GM18505 (cell line): ENCODE results near the gene FNDC3B.

ENCODE experiments used
- ATAC-seq: cut with Tn5 transposase; IDR thresholded peaks from one replicate; pipeline ENCODE4 v1.9.1; 2021; ENCODE audit not compliant: unreplicated experiment
- POLR2A ChIP-seq: IDR thresholded peaks from 4 replicates; pipeline ENCODE4 v1.6.1; 2011; ENCODE audit warnings: borderline replicate concordance; ENCODE audit not compliant: insufficient read depth, insufficient read length; ENCODE audit errors: extremely low read depth

Gene FNDC3B

DNA sequence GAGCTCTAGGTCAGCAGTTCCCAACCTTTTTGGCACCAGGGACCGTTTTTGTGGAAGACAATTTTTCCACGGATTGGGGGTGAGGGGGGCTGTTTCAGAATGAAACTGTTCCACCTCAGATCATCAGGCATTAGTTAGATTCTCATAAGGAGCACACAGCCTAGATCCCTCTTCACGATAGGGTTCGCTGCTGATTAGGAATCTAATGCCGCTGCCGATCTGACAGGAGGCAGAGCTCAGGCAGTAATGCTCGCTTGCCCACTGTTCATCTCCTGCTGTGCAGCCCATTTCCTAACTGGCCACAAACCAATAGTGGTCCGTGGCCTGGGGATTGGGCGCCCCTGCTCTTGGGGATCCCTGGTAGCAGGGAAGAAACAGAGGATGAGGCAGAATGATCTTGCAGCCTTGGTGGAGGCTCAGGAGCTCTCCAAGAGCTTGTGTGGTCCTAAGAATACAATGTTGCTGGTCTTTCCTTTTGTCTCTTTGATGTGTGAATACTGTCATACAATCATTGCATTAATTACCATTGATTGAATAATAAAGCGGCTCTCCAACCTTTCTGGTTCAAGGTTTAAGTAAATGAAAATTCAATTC lies 183.2 kb downstream of the FNDC3B start:
- no peak for TF ChIP-seq POLR2A
- no peak for ATAC-seq

DNA sequence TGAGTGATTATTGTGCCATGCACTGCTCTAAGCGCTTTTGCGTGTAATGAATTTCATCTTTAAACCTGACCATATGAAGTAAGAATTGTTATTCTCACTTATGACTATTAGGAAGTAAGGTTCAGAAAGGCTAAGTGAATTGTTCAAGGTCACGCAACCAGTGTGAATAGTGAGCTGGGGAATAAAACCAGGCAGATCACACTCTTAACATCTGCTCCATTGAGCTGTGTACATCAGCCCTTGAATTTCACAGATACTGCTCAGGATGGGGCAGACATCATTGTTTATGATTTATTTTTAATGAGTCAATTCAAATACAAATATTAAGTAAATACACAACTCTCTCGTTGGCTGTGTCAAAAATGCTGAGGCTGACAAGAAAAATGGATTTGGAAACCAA lies 184.5 kb downstream of the FNDC3B start:
- ATAC-seq: no peak
- TF ChIP-seq POLR2A: no peak

DNA sequence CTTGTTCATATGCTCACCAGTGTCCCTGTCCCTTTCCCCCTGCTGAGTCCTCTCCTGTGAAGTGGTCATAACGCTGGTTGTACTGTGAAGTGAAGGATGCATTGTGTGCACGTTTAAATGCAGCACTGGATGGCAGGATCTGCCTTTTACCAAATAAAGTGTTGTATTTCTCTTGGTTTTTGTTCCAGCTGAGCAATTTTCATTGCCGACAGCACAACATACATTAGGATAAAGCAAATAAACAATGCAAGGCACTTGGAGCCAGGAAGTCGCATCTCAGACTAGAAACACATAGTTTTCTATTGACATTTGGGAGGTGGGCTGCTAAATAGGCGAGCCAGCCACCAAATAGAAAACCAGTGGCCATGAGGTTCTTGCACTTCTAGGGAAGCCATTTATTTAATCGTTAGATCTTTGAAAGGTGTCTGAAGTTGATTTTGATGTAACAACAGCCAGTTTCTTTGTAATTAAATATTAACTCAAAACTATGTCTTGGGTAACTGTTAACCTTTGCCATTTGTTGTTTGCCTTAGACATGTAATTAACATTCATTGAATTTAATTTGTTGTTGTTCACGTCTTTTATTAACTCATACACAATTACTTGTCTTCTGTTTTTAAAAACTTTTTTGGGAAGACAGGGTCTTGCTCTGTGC lies 185.3 kb downstream of the FNDC3B start:
- no peak for ATAC-seq
- no peak for TF ChIP-seq POLR2A

DNA sequence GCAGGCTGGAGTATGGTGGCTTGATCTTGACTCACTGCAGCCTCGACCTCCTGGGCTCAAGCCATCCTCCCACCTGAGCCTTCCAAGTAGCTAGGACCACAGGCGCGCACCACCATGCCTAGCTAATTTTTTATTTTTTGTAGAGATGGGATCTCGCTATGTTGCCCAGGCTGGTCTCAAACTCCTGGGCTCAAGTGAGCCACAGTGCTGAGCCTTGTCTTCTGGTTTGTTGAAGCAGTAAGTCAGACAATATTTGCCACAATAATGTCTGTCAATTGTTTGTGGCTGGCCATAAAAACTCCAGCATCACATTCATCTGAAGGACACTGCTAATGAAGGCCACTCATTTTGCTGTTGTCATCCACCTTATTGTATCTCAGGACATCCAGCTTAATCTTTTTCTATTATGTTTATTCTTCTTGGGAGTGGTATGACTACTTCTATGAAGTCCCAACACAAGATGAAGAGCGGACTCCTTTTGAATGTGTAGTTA lies 185.9 kb downstream of the FNDC3B start:
- TF ChIP-seq POLR2A: no peak
- ATAC-seq: no peak

DNA sequence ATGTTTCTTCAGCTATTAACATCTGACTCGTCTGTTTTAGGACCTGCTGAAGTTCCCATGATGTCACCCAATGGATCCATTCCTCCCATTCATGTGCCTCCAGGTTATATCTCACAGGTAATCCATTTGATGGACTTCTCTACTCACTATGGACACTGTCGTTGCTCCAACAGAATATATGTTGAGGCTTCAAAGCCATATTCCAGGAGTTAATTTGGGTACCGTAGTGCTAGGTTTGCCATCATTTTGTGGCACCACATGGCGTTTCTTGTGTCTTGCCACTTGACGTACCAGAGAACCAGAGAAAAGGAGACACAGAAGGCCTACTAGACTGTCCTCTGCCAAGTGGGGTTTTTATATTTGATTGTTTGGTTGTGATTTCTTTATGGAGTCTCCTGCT lies 187.5 kb downstream of the FNDC3B start:
- ATAC-seq: no peak
- no peak for TF ChIP-seq POLR2A

DNA sequence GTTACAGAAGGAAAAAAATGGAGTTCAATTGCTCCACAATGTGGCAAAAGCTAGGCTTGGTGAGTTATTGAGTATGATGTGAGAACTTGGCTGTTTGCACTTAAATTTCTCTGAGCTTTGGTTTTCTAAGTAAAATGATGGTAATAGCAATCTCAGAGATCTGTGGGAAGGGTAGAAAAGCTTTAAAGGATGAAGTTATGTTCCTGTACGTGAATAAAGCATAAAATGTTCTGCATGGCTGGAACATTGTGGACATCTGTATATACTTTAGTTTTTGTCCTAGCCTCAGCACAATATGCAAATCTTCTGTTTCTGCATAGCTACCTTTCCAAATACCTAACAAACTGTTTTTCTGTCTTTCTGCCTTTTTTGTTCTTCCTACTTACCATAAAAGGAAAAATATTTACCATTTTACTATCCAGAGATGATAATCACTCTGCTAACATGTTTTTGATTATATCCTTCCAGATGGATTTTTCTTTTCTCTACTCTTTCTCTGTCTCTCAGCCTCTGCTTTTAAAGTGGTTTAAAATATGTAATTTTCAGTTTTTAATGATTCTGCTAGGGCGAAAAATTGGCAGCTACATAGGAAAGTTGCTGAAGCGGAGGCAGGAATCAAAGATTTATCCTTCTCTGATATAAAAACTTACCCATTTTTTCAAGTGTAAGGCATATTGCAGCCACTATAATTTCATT lies 188.1 kb downstream of the FNDC3B start:
- no peak for ATAC-seq
- TF ChIP-seq POLR2A: no peak

DNA sequence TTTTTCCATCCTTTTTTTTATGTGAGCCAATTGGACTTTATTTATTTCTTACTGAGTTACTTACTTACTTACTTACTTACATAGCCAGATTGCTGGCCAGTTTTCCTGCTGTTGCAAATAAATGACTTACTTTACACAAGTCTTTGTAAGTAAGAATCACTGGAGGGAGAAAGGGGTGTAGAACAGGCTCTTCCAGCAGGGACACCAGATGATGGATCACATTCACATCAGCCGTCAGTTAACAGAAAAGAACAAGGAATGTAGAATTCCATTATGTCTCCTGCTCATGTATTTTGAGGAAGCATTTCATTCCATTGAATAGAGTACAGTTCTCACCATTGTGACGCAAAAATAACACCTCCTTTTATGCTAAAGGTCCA lies 188.6 kb downstream of the FNDC3B start:
- ATAC-seq: no peak
- no peak for TF ChIP-seq POLR2A

DNA sequence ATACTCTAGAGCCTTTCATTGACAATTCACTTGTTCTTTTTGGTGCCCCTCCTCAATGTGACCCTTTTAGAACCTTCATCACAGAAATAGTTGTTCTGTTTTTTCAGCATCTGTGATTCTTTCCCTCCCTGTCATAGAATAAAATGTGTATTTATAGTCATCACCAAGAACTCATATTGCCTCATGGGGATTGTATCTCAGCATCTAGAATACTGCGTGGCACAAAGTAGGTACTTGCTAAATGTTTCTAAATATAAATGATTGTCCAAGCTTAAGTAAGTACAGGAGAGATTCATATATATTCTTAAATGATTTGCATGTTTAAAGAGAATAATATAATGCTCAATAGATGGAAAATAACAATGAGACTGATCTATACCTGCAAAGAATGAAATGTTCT lies 190.1 kb downstream of the FNDC3B start:
- TF ChIP-seq POLR2A: no peak
- ATAC-seq: no peak

DNA sequence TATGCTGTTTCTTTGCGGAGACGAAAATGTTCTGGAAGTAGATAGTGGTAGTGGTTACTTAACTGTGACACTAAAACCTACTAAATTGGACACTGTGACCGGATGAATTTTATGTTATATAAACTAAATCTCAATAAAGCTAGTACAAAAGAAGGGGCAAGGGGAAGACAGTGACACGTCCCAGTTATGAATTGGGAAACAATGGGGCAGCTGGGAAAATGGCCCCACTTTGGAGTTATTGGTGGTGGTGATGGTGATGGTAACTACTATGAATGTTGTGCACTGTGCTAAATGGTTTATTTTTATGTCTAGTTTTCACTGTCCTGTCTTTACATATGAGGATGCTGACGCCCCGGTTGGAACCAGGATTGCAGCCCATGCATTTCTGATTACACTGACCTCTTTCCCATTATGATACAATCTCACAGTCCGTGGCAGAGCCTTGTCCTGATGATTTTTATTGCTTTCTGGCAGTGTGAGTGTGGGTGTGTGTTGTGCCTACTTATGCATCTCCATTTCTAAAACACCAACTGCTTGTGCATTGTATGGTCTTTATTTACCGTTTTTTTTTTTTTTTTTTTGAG lies 192.0 kb downstream of the FNDC3B start:
- no peak for TF ChIP-seq POLR2A
- ATAC-seq: no peak

DNA sequence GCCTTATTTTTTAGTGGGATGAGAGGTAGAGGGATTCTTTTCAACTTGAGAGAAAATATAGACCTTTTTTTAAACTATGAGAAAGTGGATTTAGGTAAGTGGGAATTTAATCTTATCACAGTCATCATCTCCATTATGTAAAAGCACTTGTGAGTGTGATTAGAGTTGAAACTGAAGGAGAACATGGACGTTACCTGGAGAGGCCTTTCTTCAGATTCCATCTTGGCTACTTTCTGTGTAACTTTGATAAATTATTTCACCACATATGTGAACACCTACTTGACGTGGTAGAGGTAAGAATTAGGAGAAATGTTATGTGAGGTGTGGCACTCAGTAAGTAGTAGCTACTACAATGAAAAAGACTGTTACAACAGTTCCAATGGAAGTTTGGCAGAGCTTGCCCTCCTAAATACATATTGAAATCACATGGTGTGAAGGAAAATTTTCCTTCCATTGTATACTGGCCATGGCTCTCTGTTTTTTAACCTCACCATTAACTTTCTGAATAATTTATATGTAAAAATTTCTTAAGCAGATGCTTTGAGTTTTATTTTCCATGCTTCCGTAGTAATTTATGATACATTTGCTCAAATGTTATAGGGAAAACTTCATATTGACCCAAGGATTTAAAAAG lies 193.3 kb downstream of the FNDC3B start:
- no peak for ATAC-seq
- TF ChIP-seq POLR2A: no peak

DNA sequence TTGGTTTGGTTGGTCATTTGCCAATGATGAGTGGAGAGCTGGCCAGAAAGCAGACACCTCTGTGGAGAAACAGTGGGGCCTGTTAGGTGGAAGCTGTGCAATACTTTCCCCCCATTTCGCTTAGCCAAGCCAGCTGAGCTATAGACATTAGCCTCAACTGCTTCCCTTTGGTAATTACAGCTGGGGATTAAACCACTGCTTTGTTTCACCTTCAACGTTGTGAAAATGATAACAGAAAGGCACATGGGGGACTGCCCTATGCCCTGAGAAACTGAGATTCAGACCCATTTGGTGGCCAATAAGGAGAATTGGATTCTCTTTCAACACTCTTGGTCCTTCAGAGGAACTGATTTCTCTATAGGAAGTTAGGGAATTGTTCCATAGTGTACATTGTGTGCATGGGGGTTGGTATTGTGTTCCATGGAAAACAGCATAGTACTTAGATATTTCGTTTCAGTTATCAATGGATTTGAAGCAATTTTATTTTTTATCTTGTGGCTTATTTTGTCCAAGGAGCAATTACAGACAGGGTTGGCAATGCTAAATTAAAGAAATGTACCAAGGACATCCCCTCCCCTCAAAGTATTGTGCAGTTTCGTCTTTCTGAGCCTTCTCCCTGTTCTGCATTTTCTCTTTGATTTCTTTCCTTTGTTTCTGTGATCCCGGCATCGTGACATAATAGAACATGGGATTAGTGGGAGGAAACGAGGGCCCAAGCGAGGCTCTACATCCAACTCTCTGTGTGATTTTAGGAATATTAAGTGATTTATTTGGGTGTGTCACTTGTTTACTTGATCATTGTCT lies 194.3 kb downstream of the FNDC3B start:
- no peak for ATAC-seq
- TF ChIP-seq POLR2A: no peak

DNA sequence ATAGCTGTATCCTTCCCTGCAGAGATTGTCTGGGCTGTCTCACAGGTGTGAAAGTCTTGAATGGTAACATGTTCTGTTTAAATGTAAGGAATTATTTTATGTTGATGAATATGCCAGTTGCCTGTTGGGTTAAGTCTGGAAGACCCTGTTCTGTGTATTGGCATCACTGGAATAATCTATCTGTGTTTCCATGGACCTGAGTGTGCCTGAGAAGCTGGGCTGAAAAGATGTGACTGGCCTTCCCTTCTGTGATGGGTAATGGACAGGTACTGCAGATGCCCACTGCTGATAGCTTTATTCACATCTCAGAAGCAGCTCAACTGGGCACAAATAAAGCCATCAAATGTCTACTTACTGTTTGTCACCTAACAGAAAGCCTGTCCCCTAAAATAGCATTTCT lies 196.3 kb downstream of the FNDC3B start:
- no peak for TF ChIP-seq POLR2A
- no peak for ATAC-seq
